PC-3 (cell line): ENCODE results near the gene CELF2. TPM values are rescaled to one million over a fixed set of nuclear protein-coding genes. Genes with fewer than 3 reads are reported as not detected.

ENCODE experiments used
- ATAC-seq: fragments of 200-7000 bp; cut with Tn5 transposase; 2 replicates; pipeline ENCODE4 v1.9.1; 2020; ENCODE audit warnings: mild to moderate bottlenecking, moderate library complexity
- BruUV-seq: library from RNA; stranded (reverse); fragments of 400-500 nt; replicated peaks from 2 replicates; lab custom pipeline; 2021; lab: Mats Ljungman, UMichigan
- CTCF ChIA-PET: fragments of 300-600 bp; sonication (Branson Sonifier 250); formaldehyde crosslinking; loops from one replicate; lab custom pipeline; 2022; ENCODE audit warnings: antibody characterized with exemption; lab: Charles Lee
- POLR2A ChIA-PET: fragments of 300-600 bp; sonication (Branson Sonifier 250); formaldehyde crosslinking; loops from one replicate; lab custom pipeline; 2022; ENCODE audit warnings: antibody characterized with exemption; ENCODE audit not compliant: unreplicated experiment; lab: Charles Lee
- DNase-seq: peaks from one replicate; pipeline ENCODE4 v3.0.0-alpha.2; 2015
- H2AFZ ChIP-seq: fragments of 300-600 bp; sonication (generic); 2 replicates; pipeline ENCODE4 v1.6.0; 2016; ENCODE audit warnings: antibody characterized with exemption, low read length
- H3F3A ChIP-seq: fragments of 300-600 bp; sonication (generic); one replicate; pipeline ENCODE4 v1.6.0; 2017; ENCODE audit warnings: antibody characterized with exemption, low read length, control low read depth, mild to moderate bottlenecking; ENCODE audit not compliant: unreplicated experiment
- H3K27ac ChIP-seq: fragments of 300-600 bp; sonication (generic); 2 replicates; pipeline ENCODE4 v1.5.1; 2016; ENCODE audit warnings: mild to moderate bottlenecking, low read length
- H3K27me3 ChIP-seq: fragments of 300-600 bp; sonication (generic); 2 replicates; pipeline ENCODE4 v1.6.1; 2016; ENCODE audit warnings: low read length, mixed read lengths
- H3K36me3 ChIP-seq: fragments of 300-600 bp; sonication (generic); 2 replicates; pipeline ENCODE4 v1.6.1; 2016; ENCODE audit warnings: low read depth, mixed run types, low read length, mixed read lengths
- H3K4me1 ChIP-seq: fragments of 300-600 bp; sonication (generic); 2 replicates; pipeline ENCODE4 v1.5.1; 2016; ENCODE audit warnings: low read length; ENCODE audit not compliant: insufficient read depth
- H3K4me2 ChIP-seq: fragments of 300-600 bp; sonication (generic); 2 replicates; pipeline ENCODE4 v1.6.0; 2016; ENCODE audit warnings: low read length
- H3K4me3 ChIP-seq: fragments of 300-600 bp; sonication (generic); 2 replicates; pipeline ENCODE4 v1.5.1; 2016; ENCODE audit warnings: mild to moderate bottlenecking, low read length, mixed read lengths
- H3K79me2 ChIP-seq: fragments of 300-600 bp; sonication (generic); 2 replicates; pipeline ENCODE4 v1.6.1; 2017; ENCODE audit warnings: low read length, mixed read lengths
- H3K9ac ChIP-seq: fragments of 300-600 bp; sonication (generic); 2 replicates; pipeline ENCODE4 v1.6.0; 2016; ENCODE audit warnings: mild to moderate bottlenecking, low read length
- H3K9me2 ChIP-seq: fragments of 300-600 bp; sonication (generic); replicated peaks from 2 replicates; pipeline ENCODE4 v1.6.1; 2016; ENCODE audit warnings: mixed run types, low read length, mixed read lengths
- H3K9me3 ChIP-seq: fragments of 300-600 bp; sonication (generic); 2 replicates; pipeline ENCODE4 v1.6.1; 2016; ENCODE audit warnings: low read length, mixed read lengths
- H4K20me1 ChIP-seq: fragments of 300-600 bp; sonication (generic); 2 replicates; pipeline ENCODE4 v1.6.1; 2016; ENCODE audit warnings: low read length, mixed read lengths
- CTCF ChIP-seq: fragments of 300-600 bp; sonication (generic); conservative IDR thresholded peaks from 2 replicates; pipeline ENCODE4 v1.5.1; 2017; ENCODE audit warnings: antibody characterized with exemption, low read depth, mild to moderate bottlenecking, low read length
- EZH2 ChIP-seq: fragments of 300-600 bp; sonication (generic); IDR thresholded peaks from one replicate; pipeline ENCODE4 v1.6.1; 2017; ENCODE audit warnings: antibody characterized with exemption, mild to moderate bottlenecking, low read length; ENCODE audit not compliant: unreplicated experiment
- EZH2phosphoT487 ChIP-seq: fragments of 300-600 bp; sonication (generic); IDR thresholded peaks from 2 replicates; pipeline ENCODE4 v1.6.1; 2018; ENCODE audit warnings: mild to moderate bottlenecking, antibody characterized with exemption, low read length, borderline replicate concordance
- intact Hi-C: fragments of 100-400 bp; cut with micrococcal nuclease; formaldehyde crosslinking; loops from 2 replicates; pipeline ENCODE4 v1.9.0; 2023
- total RNA-seq: library from RNA; depleted of rRNA; stranded (reverse); fragments of >200 nt; gene quantifications from 2 replicates; pipeline ENCODE4 v1.2.3, GENCODE V29; 2014

Gene CELF2
- total RNA-seq, 1 experiment from 2014 or later = not detected

GRCh38 chr10:11012421-11013295, 5.0 kb upstream of the CELF2 start:
- no peak for ATAC-seq

DNA sequence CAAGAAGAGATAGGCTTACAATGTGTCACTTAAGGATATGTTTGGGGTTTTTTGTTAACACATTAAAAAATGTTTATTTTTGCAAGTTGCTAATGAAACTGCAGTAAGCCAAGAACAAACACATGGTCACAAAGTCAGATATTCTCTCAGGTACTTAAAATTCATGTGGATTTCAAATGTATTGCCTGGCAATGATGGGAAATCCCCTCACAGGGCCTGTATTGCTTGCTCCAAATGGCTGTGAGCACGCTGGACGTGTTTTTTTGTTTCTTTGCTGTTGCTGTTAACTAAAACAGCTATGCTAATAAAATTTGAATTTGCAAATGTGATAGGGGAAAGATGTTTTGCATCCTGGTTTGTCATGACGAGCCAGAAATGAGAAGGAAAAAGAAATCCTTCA, 3.8 kb upstream of the CELF2 start:
- Histone ChIP-seq H3K9me2 (no peaks in the 10 kb centered on the region), H4K20me1 (no peaks in the 10 kb centered on the region), H2AFZ (no peak overlapping the region), H3K4me3 (no peak overlapping the region), H3K36me3 (no peaks in the 10 kb centered on the region), H3K27me3 (0 out of 2 replicates have a peak, but pooled peaks cover 2% of the 10 kb centered on the region), H3K9me3 (no peaks in the 10 kb centered on the region), H3K9ac (no peak overlapping the region), H3F3A (no peaks in the 10 kb centered on the region), H3K4me1 (no peaks in the 10 kb centered on the region), H3K79me2 (no peaks in the 10 kb centered on the region), H3K27ac (no peak overlapping the region), H3K4me2 (no peak overlapping the region)
- intact Hi-C loops = no loop called here
- TF ChIP-seq CTCF (no peak), EZH2 (no peak), EZH2phosphoT487 (no peak)
- ChIA-PET POLR2A (no interaction called here), CTCF (no interaction called here)
- DNase-seq = no peak
- BruUV-seq = no TSS peak
- ATAC-seq = no peak

More at GRCh38 chr10:11012421-11013295, 5.0 kb upstream of the CELF2 start:
- H3K9me2 ChIP-seq = no peaks in the 10 kb centered on the region
- no peaks in the 10 kb centered on the region for H3K4me1 ChIP-seq
- H2AFZ ChIP-seq = no peak overlapping the region
- H3K9me3 ChIP-seq = no peaks in the 10 kb centered on the region
- TF ChIP-seq CTCF = no peak
- TF ChIP-seq EZH2 = no peak
- TF ChIP-seq EZH2phosphoT487 = no peak
- H3K36me3 ChIP-seq = no peaks in the 10 kb centered on the region
- H3K4me3 ChIP-seq = no peak overlapping the region
- H3K4me2 ChIP-seq = no peak overlapping the region
- no peak for DNase-seq
- H3F3A ChIP-seq = no peaks in the 10 kb centered on the region
- intact Hi-C loops = no loop called here
- POLR2A ChIA-PET = interaction anchor here (0.5 kb wide), 1 partner anchor 142 kb away, joined by 3 read pairs; no protein-coding TSS in a partner anchor
- CTCF ChIA-PET = no interaction called here
- no peaks in the 10 kb centered on the region for H4K20me1 ChIP-seq
- no TSS peak for BruUV-seq
- H3K9ac ChIP-seq = no peak overlapping the region
- H3K27me3 ChIP-seq = peaks cover 14% of the 10 kb centered on the region; the same call in 1 of the 2 replicates
- H3K79me2 ChIP-seq = no peaks in the 10 kb centered on the region
- no peak overlapping the region for H3K27ac ChIP-seq
